BJ (cell line): ENCODE results near the gene SQSTM1. TPM values are rescaled to one million over a fixed set of nuclear protein-coding genes. Genes with fewer than 3 reads are reported as not detected.

ENCODE experiments used
- CTCF ChIA-PET: fragments of 350-600 bp; formaldehyde crosslinking; extraction: SDS; loops from one replicate; lab custom pipeline; 2021; ENCODE audit warnings: antibody characterized with exemption, inconsistent platforms; lab: Yijun Ruan, JAX
- POLR2A ChIA-PET: fragments of 300-600 bp; sonication (Branson Sonifier 250); formaldehyde crosslinking; extraction: SDS; loops from one replicate; lab custom pipeline; 2021; ENCODE audit warnings: antibody characterized with exemption; lab: Charles Lee
- DNase-seq: peaks from one replicate; pipeline ENCODE4 v3.0.0-alpha.2; 2011; ENCODE audit warnings: low read depth
- H3K27me3 ChIP-seq: 2 replicates; pipeline ENCODE4 v1.6.0; 2011; ENCODE audit warnings: low read length; ENCODE audit not compliant: control insufficient read depth, insufficient read depth
- H3K36me3 ChIP-seq: 2 replicates; pipeline ENCODE4 v1.5.1; 2011; ENCODE audit warnings: low read length; ENCODE audit not compliant: control insufficient read depth, insufficient read depth
- H3K4me3 ChIP-seq: 2 replicates; pipeline ENCODE4 v1.5.1; 2011; ENCODE audit warnings: low read depth, mild to moderate bottlenecking, control low read depth, low read length
- CTCF ChIP-seq: IDR thresholded peaks from 2 replicates; pipeline ENCODE4 v1.5.1; 2011; ENCODE audit warnings: low read depth, mild to moderate bottlenecking, control low read depth, inconsistent platforms, low read length, moderate library complexity; ENCODE audit not compliant: insufficient read depth
- polyA plus RNA-seq: library from polyadenylated mRNA; depleted of rRNA; stranded (reverse); fragments of >200 nt; gene quantifications from 2 replicates; pipeline ENCODE4 v1.2.3, GENCODE V29; 2011

Gene SQSTM1
- polyA plus RNA-seq, 1 experiment: 307 TPM

GRCh38 chr5:179874536-179875292 lies 54.0 kb downstream of the SQSTM1 start:
- POLR2A ChIA-PET: no interaction called here
- CTCF ChIA-PET: interaction anchor here (0.8 kb wide), 1 partner anchor 47 kb away, joined by 3 read pairs; no protein-coding TSS in a partner anchor
- no peak for DNase-seq
- Histone ChIP-seq H3K27me3 (no peaks in the 10 kb centered on the region), H3K36me3 (peaks cover 58% of the 10 kb centered on the region), H3K4me3 (no peak overlapping the region)
- no peak for TF ChIP-seq CTCF

- H3K36me3 ChIP-seq: peaks cover 55% of the 10 kb centered on the region
- POLR2A ChIA-PET: no interaction called here
- CTCF ChIA-PET: interaction anchor here (0.8 kb wide), 1 partner anchor 46 kb away, joined by 3 read pairs; no protein-coding TSS in a partner anchor
- DNase-seq: no peak
- TF ChIP-seq CTCF: no peak
- no peaks in the 10 kb centered on the region for H3K27me3 ChIP-seq
- no peak overlapping the region for H3K4me3 ChIP-seq
These were observed 55.3 kb downstream of the SQSTM1 start for GRCh38 chr5:179875741-179876609.

- Histone ChIP-seq H3K4me3 (no peak overlapping the region), H3K36me3 (peaks cover 51% of the 10 kb centered on the region), H3K27me3 (no peaks in the 10 kb centered on the region)
- TF ChIP-seq CTCF: no peak
- CTCF ChIA-PET: no interaction called here
- DNase-seq: no peak
- POLR2A ChIA-PET: no interaction called here
These were observed 55.9 kb downstream of the SQSTM1 start for GRCh38 chr5:179876610-179876952.

- TF ChIP-seq CTCF: no peak
- ChIA-PET CTCF (interaction anchor here (0.6 kb wide), 1 partner anchor 9 kb away, joined by 3 read pairs; no protein-coding TSS in a partner anchor), POLR2A (interaction anchor here (1.0 kb wide), 1 partner anchor 58 kb away, joined by 3 read pairs; the partner anchor contains the start of gene SQSTM1)
- no peak for DNase-seq
- H3K4me3 ChIP-seq: no peak overlapping the region
- no peaks in the 10 kb centered on the region for H3K27me3 ChIP-seq
- H3K36me3 ChIP-seq: peaks cover 42% of the 10 kb centered on the region
These were observed 57.7 kb downstream of the SQSTM1 start for GRCh38 chr5:179878222-179879002.
